ENCODE data around the gene NAV2. TPM values are rescaled to one million over a fixed set of nuclear protein-coding genes. Genes with fewer than 3 reads are reported as not detected.

NAV2 gene
- polyA plus RNA-seq, 1 donor from 2014 or later, result 3.0 TPM

GRCh38 chr11:19777039-19777376, 64.4 kb downstream of the NAV2 start:
- H3K27ac ChIP-seq (ENCODE audit: low read length), result no peak overlapping the region
- H3K9me3 ChIP-seq (ENCODE audit: low read length), result no peaks in the 10 kb centered on the region
- peak overlapping the region; percentile 20 for H3K9ac ChIP-seq (ENCODE audit: low read length)
- H3F3A ChIP-seq (ENCODE audit: insufficient read depth, low read length, poor library complexity, severe bottlenecking), result no peaks in the 10 kb centered on the region
- TF ChIP-seq MXI1 (conservative IDR thresholded peaks at IDR 0.05; ENCODE audit: poor library complexity, severe bottlenecking) (no peak), REST (IDR thresholded peaks at IDR 0.05; ENCODE audit: borderline replicate concordance) (no peak), POLR2AphosphoS5 (IDR thresholded peaks at IDR 0.05) (no peak), RAD21 (conservative IDR thresholded peaks at IDR 0.05) (no peak), EZH2 (IDR thresholded peaks at IDR 0.05; ENCODE audit: borderline replicate concordance, insufficient read depth, low read length, poor library complexity, severe bottlenecking) (no peak), SMC3 (conservative IDR thresholded peaks at IDR 0.05; ENCODE audit: poor library complexity) (no peak), EP300 (conservative IDR thresholded peaks at IDR 0.05; ENCODE audit: poor library complexity, severe bottlenecking) (no peak), CTCF (IDR thresholded peaks at IDR 0.05; ENCODE audit: poor library complexity, severe bottlenecking) (no peak), TAF1 (IDR thresholded peaks at IDR 0.05; ENCODE audit: low read depth) (no peak)
- no peaks in the 10 kb centered on the region for H3K36me3 ChIP-seq (ENCODE audit: insufficient read depth, low read length)
- peaks cover 43% of the 10 kb centered on the region for H3K27me3 ChIP-seq (ENCODE audit: insufficient read depth, low read depth, low read length)
- peak overlapping the region; percentile 51 for H3K4me2 ChIP-seq (ENCODE audit: low read length)
- H4K20me1 ChIP-seq (ENCODE audit: insufficient read depth), result no peaks in the 10 kb centered on the region
- H3K9me2 ChIP-seq (ENCODE audit: insufficient read depth, low read length), result no peaks in the 10 kb centered on the region
- no peaks in the 10 kb centered on the region for H3K79me2 ChIP-seq (replicated peaks; ENCODE audit: insufficient read depth, low read length)
- no peak overlapping the region for H2AFZ ChIP-seq (ENCODE audit: low read depth, low read length)
- H3K4me3 ChIP-seq (ENCODE audit: low read length), result peak overlapping the region; percentile 58

DNA sequence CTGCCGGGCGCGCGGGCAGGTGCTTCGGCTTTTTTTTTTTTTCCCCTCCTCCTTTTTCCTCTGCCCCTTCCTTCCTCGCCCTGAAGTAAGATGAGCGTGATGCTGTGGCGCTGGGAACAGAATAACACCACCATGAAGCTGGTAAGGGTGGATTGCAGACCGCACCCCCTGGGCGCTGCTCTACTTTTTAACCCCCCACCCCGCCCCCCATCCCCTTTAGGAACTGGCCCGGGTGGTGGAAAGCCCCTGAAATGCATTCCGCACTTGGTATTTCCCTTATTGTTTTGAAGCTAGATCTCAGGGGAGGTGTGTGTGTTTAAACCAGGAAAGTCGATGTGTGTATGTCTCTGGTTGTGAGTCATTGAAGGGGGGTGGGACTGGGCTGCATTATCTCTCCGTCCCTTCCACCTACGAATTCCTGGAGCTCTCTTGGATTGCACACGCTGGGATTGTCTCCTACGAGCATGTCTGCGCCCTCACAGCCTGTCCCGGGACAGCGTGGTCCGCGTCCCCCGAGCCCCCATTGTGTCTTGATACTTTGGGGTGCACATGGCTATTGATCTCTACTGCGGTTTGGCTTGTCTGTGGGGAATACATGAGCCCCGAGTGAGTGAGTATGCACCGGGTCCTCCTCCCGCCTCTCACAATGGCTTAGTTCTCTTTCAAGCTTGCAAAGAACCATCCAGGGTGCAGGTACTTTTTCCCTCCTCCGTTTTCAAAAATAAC, 64.9 kb downstream of the NAV2 start:
- Histone ChIP-seq H3K79me2 (replicated peaks; ENCODE audit: insufficient read depth, low read length) (no peaks in the 10 kb centered on the region), H3K27me3 (ENCODE audit: insufficient read depth, low read depth, low read length) (peaks cover 43% of the 10 kb centered on the region), H3K27ac (ENCODE audit: low read length) (no peak overlapping the region)

More for the DNA sequence above, 64.9 kb downstream of the NAV2 start:
- H3K4me2 ChIP-seq (ENCODE audit: low read length), result peak overlapping the region; percentile 51
- H3K36me3 ChIP-seq (ENCODE audit: insufficient read depth, low read length), result no peaks in the 10 kb centered on the region
- no peaks in the 10 kb centered on the region for H4K20me1 ChIP-seq (ENCODE audit: insufficient read depth)
- H3K9me2 ChIP-seq (ENCODE audit: insufficient read depth, low read length), result no peaks in the 10 kb centered on the region
- H3K4me3 ChIP-seq (ENCODE audit: low read length), result peak overlapping the region; percentile 58
- H2AFZ ChIP-seq (ENCODE audit: low read depth, low read length), result no peak overlapping the region
- no peaks in the 10 kb centered on the region for H3F3A ChIP-seq (ENCODE audit: insufficient read depth, low read length, poor library complexity, severe bottlenecking)
- peak overlapping the region; percentile 20 for H3K9ac ChIP-seq (ENCODE audit: low read length)
- no peaks in the 10 kb centered on the region for H3K9me3 ChIP-seq (ENCODE audit: low read length)
- TF ChIP-seq CTCF (IDR thresholded peaks at IDR 0.05; ENCODE audit: poor library complexity, severe bottlenecking), result no peak
- no peak for TF ChIP-seq TAF1 (IDR thresholded peaks at IDR 0.05; ENCODE audit: low read depth)
- TF ChIP-seq EZH2 (IDR thresholded peaks at IDR 0.05; ENCODE audit: borderline replicate concordance, insufficient read depth, low read length, poor library complexity, severe bottlenecking), result no peak
- no peak for TF ChIP-seq REST (IDR thresholded peaks at IDR 0.05; ENCODE audit: borderline replicate concordance)
- TF ChIP-seq MXI1 (conservative IDR thresholded peaks at IDR 0.05; ENCODE audit: poor library complexity, severe bottlenecking), result no peak
- TF ChIP-seq SMC3 (conservative IDR thresholded peaks at IDR 0.05; ENCODE audit: poor library complexity), result no peak
- no peak for TF ChIP-seq RAD21 (conservative IDR thresholded peaks at IDR 0.05)
- TF ChIP-seq POLR2AphosphoS5 (IDR thresholded peaks at IDR 0.05), result no peak
- TF ChIP-seq EP300 (conservative IDR thresholded peaks at IDR 0.05; ENCODE audit: poor library complexity, severe bottlenecking), result no peak

Data from neural cell (in vitro differentiated cells).